ENCODE measurements around the gene CHST8.
"Not testable (repeated sequence)": the region's sequence is repeated elsewhere in the genome, so short reads cannot be mapped to it uniquely, and the experiment has no call there.

CHST8 gene

GRCh38 chr19:33647146-33647545 lies 25.4 kb downstream of the CHST8 start:
- Histone ChIP-seq H3K9me3 (ENCODE audit: control insufficient read depth, low read length) (peaks cover 4% of the 10 kb centered on the region), H3K4me1 (ENCODE audit: control insufficient read depth, insufficient read depth, low read length) (no peaks in the 10 kb centered on the region), H3K4me3 (ENCODE audit: low read length) (no peak overlapping the region), H3K36me3 (ENCODE audit: control insufficient read depth, insufficient read depth, low read length, severe bottlenecking) (no peaks in the 10 kb centered on the region), H3K9ac (ENCODE audit: low read length) (no peak overlapping the region), H3K27me3 (replicated peaks; ENCODE audit: control insufficient read depth, insufficient read depth, low read length) (peaks cover 3% of the 10 kb centered on the region)
- no peak for DNase-seq (ENCODE audit: low read depth)

GRCh38 chr19:33649627-33650305 lies 28.0 kb downstream of the CHST8 start:
- DNase-seq (ENCODE audit: low read depth) = no peak
- H3K9me3 ChIP-seq (ENCODE audit: control insufficient read depth, low read length) = peaks cover 8% of the 10 kb centered on the region
- H3K9ac ChIP-seq (ENCODE audit: low read length) = no peak overlapping the region
- peaks cover 3% of the 10 kb centered on the region for H3K27me3 ChIP-seq (replicated peaks; ENCODE audit: control insufficient read depth, insufficient read depth, low read length)
- no peak overlapping the region for H3K4me3 ChIP-seq (ENCODE audit: low read length)
- no peaks in the 10 kb centered on the region for H3K4me1 ChIP-seq (ENCODE audit: control insufficient read depth, insufficient read depth, low read length)
- H3K36me3 ChIP-seq (ENCODE audit: control insufficient read depth, insufficient read depth, low read length, severe bottlenecking) = no peaks in the 10 kb centered on the region

GRCh38 chr19:33653684-33654083 lies 31.9 kb downstream of the CHST8 start:
- H3K27me3 ChIP-seq (replicated peaks; ENCODE audit: control insufficient read depth, insufficient read depth, low read length) = peaks cover 3% of the 10 kb centered on the region
- no peak for DNase-seq (ENCODE audit: low read depth)
- H3K4me1 ChIP-seq (ENCODE audit: control insufficient read depth, insufficient read depth, low read length) = no peaks in the 10 kb centered on the region
- H3K4me3 ChIP-seq (ENCODE audit: low read length) = no peak overlapping the region
- H3K9me3 ChIP-seq (ENCODE audit: control insufficient read depth, low read length) = peaks cover 8% of the 10 kb centered on the region
- H3K36me3 ChIP-seq (ENCODE audit: control insufficient read depth, insufficient read depth, low read length, severe bottlenecking) = no peaks in the 10 kb centered on the region
- H3K9ac ChIP-seq (ENCODE audit: low read length) = no peak overlapping the region

- Histone ChIP-seq H3K4me3 (ENCODE audit: low read length) (no peak overlapping the region), H3K4me1 (ENCODE audit: control insufficient read depth, insufficient read depth, low read length) (no peaks in the 10 kb centered on the region), H3K9me3 (ENCODE audit: control insufficient read depth, low read length) (peaks cover 8% of the 10 kb centered on the region), H3K9ac (ENCODE audit: low read length) (no peak overlapping the region), H3K36me3 (ENCODE audit: control insufficient read depth, insufficient read depth, low read length, severe bottlenecking) (no peaks in the 10 kb centered on the region), H3K27me3 (replicated peaks; ENCODE audit: control insufficient read depth, insufficient read depth, low read length) (no peaks in the 10 kb centered on the region)
- DNase-seq (ENCODE audit: low read depth) = no peak
Observed at GRCh38 chr19:33654840-33655508, 33.2 kb downstream of the CHST8 start.

DNA sequence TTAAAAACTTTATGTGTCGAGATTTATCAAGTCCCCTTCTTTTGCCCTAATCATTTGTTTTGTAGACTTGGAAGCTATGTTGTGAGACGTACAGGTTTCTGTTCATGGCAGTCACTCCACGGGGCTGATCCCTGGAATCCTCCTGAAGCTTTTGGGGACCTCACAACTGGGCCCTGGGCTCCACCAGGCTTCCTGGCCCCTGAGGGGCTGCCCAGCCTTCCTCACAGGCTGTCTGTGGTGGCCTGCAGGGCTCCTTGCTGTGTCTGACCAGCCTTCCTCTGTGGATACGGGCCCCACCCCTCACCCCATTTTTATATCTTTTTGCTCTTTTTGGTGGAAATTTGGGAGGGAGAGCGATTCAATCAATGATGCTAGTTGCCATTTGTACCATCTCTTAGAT lies 38.1 kb downstream of the CHST8 start:
- DNase-seq (ENCODE audit: low read depth) = no peak

GRCh38 chr19:33660410-33661124 lies 38.8 kb downstream of the CHST8 start:
- Histone ChIP-seq H3K4me3 (ENCODE audit: low read length) (no peak overlapping the region), H3K27me3 (replicated peaks; ENCODE audit: control insufficient read depth, insufficient read depth, low read length) (no peaks in the 10 kb centered on the region), H3K36me3 (ENCODE audit: control insufficient read depth, insufficient read depth, low read length, severe bottlenecking) (no peaks in the 10 kb centered on the region), H3K9me3 (ENCODE audit: control insufficient read depth, low read length) (no peaks in the 10 kb centered on the region), H3K4me1 (ENCODE audit: control insufficient read depth, insufficient read depth, low read length) (no peaks in the 10 kb centered on the region), H3K9ac (ENCODE audit: low read length) (no peak overlapping the region)
- DNase-seq (ENCODE audit: low read depth) = no peak

More for the DNA sequence above, 38.1 kb downstream of the CHST8 start:
- H3K36me3 ChIP-seq (ENCODE audit: control insufficient read depth, insufficient read depth, low read length, severe bottlenecking) = no peaks in the 10 kb centered on the region
- no peaks in the 10 kb centered on the region for H3K4me1 ChIP-seq (ENCODE audit: control insufficient read depth, insufficient read depth, low read length)
- no peak overlapping the region for H3K9ac ChIP-seq (ENCODE audit: low read length)
- no peak overlapping the region for H3K4me3 ChIP-seq (ENCODE audit: low read length)
- H3K27me3 ChIP-seq (replicated peaks; ENCODE audit: control insufficient read depth, insufficient read depth, low read length) = no peaks in the 10 kb centered on the region
- no peaks in the 10 kb centered on the region for H3K9me3 ChIP-seq (ENCODE audit: control insufficient read depth, low read length)

DNA sequence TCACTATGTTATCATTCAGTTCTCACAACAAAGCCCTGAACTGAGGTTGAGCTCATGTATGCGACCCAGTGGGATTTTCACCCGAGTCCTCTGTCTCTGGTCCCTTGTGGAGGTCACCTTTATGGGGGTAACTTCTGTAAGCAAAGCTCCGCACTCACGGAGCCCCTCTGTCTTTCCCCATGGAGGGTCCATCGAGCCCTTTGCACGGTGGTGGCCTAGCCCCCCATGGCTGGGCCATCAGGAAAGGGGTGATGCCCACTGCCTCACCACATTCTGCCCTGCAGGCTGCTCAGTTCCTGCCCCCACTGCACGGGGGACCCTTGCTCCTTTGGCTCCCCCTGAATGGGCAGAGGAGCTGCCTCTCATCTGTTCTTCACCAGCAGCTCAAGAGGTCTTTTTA lies 39.6 kb downstream of the CHST8 start:
- H3K27me3 ChIP-seq (replicated peaks; ENCODE audit: control insufficient read depth, insufficient read depth, low read length) = no peaks in the 10 kb centered on the region
- no peaks in the 10 kb centered on the region for H3K36me3 ChIP-seq (ENCODE audit: control insufficient read depth, insufficient read depth, low read length, severe bottlenecking)
- H3K4me1 ChIP-seq (ENCODE audit: control insufficient read depth, insufficient read depth, low read length) = no peaks in the 10 kb centered on the region
- H3K4me3 ChIP-seq (ENCODE audit: low read length) = no peak overlapping the region
- H3K9me3 ChIP-seq (ENCODE audit: control insufficient read depth, low read length) = no peaks in the 10 kb centered on the region
- no peak overlapping the region for H3K9ac ChIP-seq (ENCODE audit: low read length)
- DNase-seq (ENCODE audit: low read depth) = no peak

GRCh38 chr19:33662391-33663092 lies 40.8 kb downstream of the CHST8 start:
- H3K27me3 ChIP-seq (replicated peaks; ENCODE audit: control insufficient read depth, insufficient read depth, low read length) = no peaks in the 10 kb centered on the region
- H3K9me3 ChIP-seq (ENCODE audit: control insufficient read depth, low read length) = no peaks in the 10 kb centered on the region
- H3K4me3 ChIP-seq (ENCODE audit: low read length) = no peak overlapping the region
- no peaks in the 10 kb centered on the region for H3K36me3 ChIP-seq (ENCODE audit: control insufficient read depth, insufficient read depth, low read length, severe bottlenecking)
- no peak for DNase-seq (ENCODE audit: low read depth)
- no peaks in the 10 kb centered on the region for H3K4me1 ChIP-seq (ENCODE audit: control insufficient read depth, insufficient read depth, low read length)
- no peak overlapping the region for H3K9ac ChIP-seq (ENCODE audit: low read length)

GRCh38 chr19:33663316-33663715 lies 41.6 kb downstream of the CHST8 start:
- DNase-seq (ENCODE audit: low read depth); H3K9me3 ChIP-seq (ENCODE audit: control insufficient read depth, low read length); H3K27me3 ChIP-seq (replicated peaks; ENCODE audit: control insufficient read depth, insufficient read depth, low read length): not testable (repeated sequence)

GRCh38 chr19:33664744-33665143 lies 43.0 kb downstream of the CHST8 start:
- Histone ChIP-seq H3K4me3 (ENCODE audit: low read length) (no peak overlapping the region), H3K9me3 (ENCODE audit: control insufficient read depth, low read length) (no peaks in the 10 kb centered on the region), H3K27me3 (replicated peaks; ENCODE audit: control insufficient read depth, insufficient read depth, low read length) (peaks cover 4% of the 10 kb centered on the region), H3K9ac (ENCODE audit: low read length) (no peak overlapping the region), H3K36me3 (ENCODE audit: control insufficient read depth, insufficient read depth, low read length, severe bottlenecking) (no peaks in the 10 kb centered on the region), H3K4me1 (ENCODE audit: control insufficient read depth, insufficient read depth, low read length) (no peaks in the 10 kb centered on the region)
- no peak for DNase-seq (ENCODE audit: low read depth)

More at GRCh38 chr19:33663316-33663715, 41.6 kb downstream of the CHST8 start:
- H3K4me1 ChIP-seq (ENCODE audit: control insufficient read depth, insufficient read depth, low read length); H3K4me3 ChIP-seq (ENCODE audit: low read length); H3K36me3 ChIP-seq (ENCODE audit: control insufficient read depth, insufficient read depth, low read length, severe bottlenecking); H3K9ac ChIP-seq (ENCODE audit: low read length): not testable (repeated sequence)

Data from adipocyte (in vitro differentiated cells).